CD4-positive, alpha-beta memory T cell (primary cell): ENCODE measurements around the gene CD81. TPM values are rescaled to one million over a fixed set of nuclear protein-coding genes. Genes with fewer than 3 reads are reported as not detected.

Source experiments
- CTCF ChIA-PET: fragments of 350-600 bp; sonication (Branson Sonifier 250); formaldehyde crosslinking; loops from one replicate; lab custom pipeline; 2021; ENCODE audit warnings: inconsistent platforms; ENCODE audit not compliant: partially characterized antibody; lab: Charles Lee
- POLR2A ChIA-PET: fragments of 350-600 bp; sonication (Branson Sonifier 250); formaldehyde crosslinking; loops from one replicate; lab custom pipeline; 2021; ENCODE audit not compliant: partially characterized antibody; lab: Charles Lee
- DNase-seq, 5 donors: peaks; one replicate each; pipeline versions ENCODE4 v3.0.0 to v3.0.0-alpha.2; 2020 to 2022; ENCODE audit warnings: mixed read lengths in 1 of 5
- H3K27ac ChIP-seq: one replicate; pipeline ENCODE4 v1.7.0; 2013; ENCODE audit warnings: low read depth, low read length
- H3K27me3 ChIP-seq: 2 replicates; pipeline ENCODE4 v1.7.0; 2013; ENCODE audit warnings: mild to moderate bottlenecking, low read length, moderate library complexity; ENCODE audit not compliant: insufficient read depth
- H3K36me3 ChIP-seq: 2 replicates; pipeline ENCODE4 v1.7.0; 2013; ENCODE audit warnings: mild to moderate bottlenecking, low read length, moderate library complexity; ENCODE audit not compliant: insufficient read depth
- H3K4me1 ChIP-seq: 2 replicates; pipeline ENCODE4 v1.7.0; 2013; ENCODE audit warnings: mild to moderate bottlenecking, low read length, moderate library complexity; ENCODE audit not compliant: insufficient read depth
- H3K4me3 ChIP-seq, 2 donors: one replicate each; pipeline ENCODE4 v1.7.0; 2013; ENCODE audit warnings: low read length in 2 of 2, mild to moderate bottlenecking in 1 of 2
- H3K9me3 ChIP-seq, 2 donors: one replicate each; pipeline ENCODE4 v1.7.0; 2013; ENCODE audit warnings: low read length in 2 of 2, control low read depth in 1 of 2; ENCODE audit not compliant: control insufficient read depth in 1 of 2
- H3K27ac Mint-ChIP-seq, 7 donors: one replicate each; pipeline ENCODE4 v1.8.0; 2020 to 2021; ENCODE audit warnings: mixed read lengths in 7 of 7, mild to moderate bottlenecking in 6 of 7, inconsistent platforms in 3 of 7, moderate library complexity in 3 of 7
- H3K27me3 Mint-ChIP-seq, 2 donors: one replicate each; pipeline ENCODE4 v1.8.0; 2020 to 2021; ENCODE audit warnings: mixed read lengths in 2 of 2
- H3K36me3 Mint-ChIP-seq, 2 donors: one replicate each; pipeline ENCODE4 v1.8.0; 2020 to 2021; ENCODE audit warnings: mixed read lengths in 2 of 2, inconsistent platforms in 1 of 2, mild to moderate bottlenecking in 1 of 2
- H3K4me1 Mint-ChIP-seq, 4 donors: one replicate each; pipeline ENCODE4 v1.8.0; 2020 to 2021; ENCODE audit warnings: mixed read lengths in 4 of 4, mild to moderate bottlenecking in 1 of 4
- H3K4me3 Mint-ChIP-seq, 8 donors: one replicate each; pipeline ENCODE4 v1.8.0; 2020 to 2021; ENCODE audit warnings: mixed read lengths in 8 of 8, mild to moderate bottlenecking in 7 of 8, moderate library complexity in 6 of 8, inconsistent platforms in 3 of 8
- H3K9me3 Mint-ChIP-seq, 8 donors: one replicate each; pipeline ENCODE4 v1.8.0; 2020 to 2021; ENCODE audit warnings: mixed read lengths in 8 of 8, mild to moderate bottlenecking in 5 of 8, inconsistent platforms in 3 of 8, moderate library complexity in 1 of 8
- intact Hi-C: fragments of 100-400 bp; cut with micrococcal nuclease; formaldehyde crosslinking; loops from one replicate; pipeline ENCODE4 v1.15.1; 2023
- polyA plus RNA-seq, 2 donors: library from polyadenylated mRNA; unstranded; fragments of 300-500 nt; fragmentation: Illumina TruSeq; gene quantifications; one replicate each; pipeline ENCODE4 v1.2.3, GENCODE V29; 2021
- total RNA-seq, 2 experiments: library from RNA; stranded (reverse); gene quantifications; one replicate each; pipeline ENCODE4 v1.2.3, GENCODE V29; 2021

The CD81 gene
- total and polyA plus RNA-seq, 4 experiments from 2014 or later = 15.2 to 118 (median 83.4) TPM

DNA sequence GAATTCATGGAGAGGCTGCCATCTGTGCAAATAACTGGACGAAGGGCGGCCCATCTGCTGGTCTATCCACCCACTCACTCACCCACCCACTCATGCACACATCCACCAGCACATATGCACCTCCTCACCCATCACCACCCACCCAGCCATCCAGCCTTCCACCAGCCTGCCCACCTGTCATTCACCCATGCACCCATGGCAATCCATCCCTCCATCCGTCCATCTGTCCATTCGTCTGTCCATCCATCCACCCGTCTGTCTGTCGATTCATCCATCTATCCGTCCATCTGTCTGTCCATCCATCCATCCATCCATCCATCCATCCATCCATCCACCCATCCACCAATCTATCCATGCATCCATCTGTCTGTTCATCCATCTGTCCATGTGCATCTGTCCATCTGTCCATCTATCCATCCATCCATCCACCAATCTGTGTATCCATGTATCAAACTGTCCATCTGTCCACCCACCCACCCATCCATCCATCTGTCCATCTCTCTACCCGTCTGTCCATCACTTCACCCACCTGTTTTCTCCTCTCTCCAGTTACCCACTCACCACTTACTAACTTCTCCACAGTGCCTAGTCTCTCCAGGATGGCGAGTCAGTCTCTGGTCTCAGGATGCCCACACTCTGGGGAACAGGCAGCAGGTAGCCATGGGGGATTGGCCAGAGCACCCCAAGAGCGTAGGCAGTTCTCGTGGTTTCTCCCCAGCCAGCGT is 58.3 kb downstream of the CD81 start:
- intact Hi-C loops = no loop called here
- Histone ChIP-seq H3K9me3 (no peaks in the 10 kb centered on the region), H3K27me3 (no peaks in the 10 kb centered on the region), H3K36me3 (no peaks in the 10 kb centered on the region), H3K4me1 (no peaks in the 10 kb centered on the region), H3K4me3 (no peak overlapping the region), H3K27ac (no peak overlapping the region)
- POLR2A ChIA-PET = no interaction called here
- Mint-ChIP-seq H3K4me3 (no peak overlapping the region), H3K9me3 (peaks cover 0 to 2% (median 0%) of the 10 kb centered on the region in 8 donors), H3K27ac (no peak overlapping the region), H3K36me3 (no peaks in the 10 kb centered on the region), H3K27me3 (no peaks in the 10 kb centered on the region), H3K4me1 (no peaks in the 10 kb centered on the region)
- DNase-seq = no peak
- CTCF ChIA-PET = no interaction called here

- ChIA-PET POLR2A (no interaction called here), CTCF (no interaction called here)
- intact Hi-C loops = no loop called here
- no peak for DNase-seq
- Histone ChIP-seq H3K4me1 (no peaks in the 10 kb centered on the region), H3K9me3 (no peaks in the 10 kb centered on the region), H3K27ac (no peak overlapping the region), H3K27me3 (no peaks in the 10 kb centered on the region), H3K4me3 (no peak overlapping the region), H3K36me3 (no peaks in the 10 kb centered on the region)
- no peaks in the 10 kb centered on the region for H3K36me3 Mint-ChIP-seq
- H3K27me3 Mint-ChIP-seq = no peaks in the 10 kb centered on the region
- no peak overlapping the region for H3K27ac Mint-ChIP-seq
- peaks cover 0 to 2% (median 0%) of the 10 kb centered on the region in 8 donors for H3K9me3 Mint-ChIP-seq
- H3K4me3 Mint-ChIP-seq = no peak overlapping the region
- H3K4me1 Mint-ChIP-seq = no peaks in the 10 kb centered on the region
These were observed 59.0 kb downstream of the CD81 start for GRCh38 chr11:2436013-2436520.

DNA sequence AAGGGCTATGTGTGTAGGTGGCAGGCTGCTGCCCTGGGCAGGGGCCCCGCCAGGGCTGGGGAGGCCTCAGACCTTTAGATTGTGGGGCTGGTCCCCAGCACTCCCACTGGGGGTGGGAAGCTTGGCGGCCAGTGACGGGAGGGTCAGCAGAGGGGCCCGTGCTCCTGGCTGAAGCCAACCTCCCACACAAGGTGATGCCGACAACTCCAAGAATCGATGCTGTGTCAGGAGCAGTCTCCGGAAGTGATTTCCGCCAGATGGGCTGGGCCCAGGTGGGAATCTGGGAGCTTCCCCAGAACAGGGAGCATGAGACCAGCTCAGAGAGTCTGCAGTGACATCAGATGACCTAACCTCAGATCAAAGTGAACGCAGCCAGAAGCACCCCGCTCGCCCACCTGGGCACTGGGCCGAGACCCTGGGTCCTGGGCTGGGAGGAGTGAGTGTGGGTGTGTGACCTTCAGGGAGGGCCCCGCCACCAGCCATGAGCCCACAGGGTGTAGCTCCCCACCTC is 59.5 kb downstream of the CD81 start:
- Histone ChIP-seq H3K27me3 (no peaks in the 10 kb centered on the region), H3K4me1 (no peaks in the 10 kb centered on the region), H3K36me3 (no peaks in the 10 kb centered on the region), H3K9me3 (no peaks in the 10 kb centered on the region), H3K27ac (no peak overlapping the region), H3K4me3 (no peak overlapping the region)
- intact Hi-C loops = no loop called here
- H3K9me3 Mint-ChIP-seq = peaks cover 0 to 2% (median 0%) of the 10 kb centered on the region in 8 donors
- POLR2A ChIA-PET = no interaction called here
- no peak overlapping the region for H3K27ac Mint-ChIP-seq
- CTCF ChIA-PET = no interaction called here
- no peaks in the 10 kb centered on the region for H3K4me1 Mint-ChIP-seq
- no peaks in the 10 kb centered on the region for H3K36me3 Mint-ChIP-seq
- no peak overlapping the region for H3K4me3 Mint-ChIP-seq
- H3K27me3 Mint-ChIP-seq = no peaks in the 10 kb centered on the region
- no peak for DNase-seq

GRCh38 chr11:2437516-2437915 is 60.4 kb downstream of the CD81 start:
- no peaks in the 10 kb centered on the region for H3K36me3 ChIP-seq
- no peak overlapping the region for H3K4me3 ChIP-seq
- H3K27me3 ChIP-seq = no peaks in the 10 kb centered on the region
- H3K27ac ChIP-seq = no peak overlapping the region
- Mint-ChIP-seq H3K4me3 (no peak overlapping the region), H3K4me1 (peaks cover 7 to 9% (median 8%) of the 10 kb centered on the region in 4 donors), H3K9me3 (peaks cover 0 to 2% (median 0%) of the 10 kb centered on the region in 8 donors), H3K27ac (no peak overlapping the region), H3K27me3 (no peaks in the 10 kb centered on the region), H3K36me3 (no peaks in the 10 kb centered on the region)
- ChIA-PET CTCF (interaction anchor here (1.0 to 1.2 kb wide), 2 partner anchors 94 to 95 kb away, joined by 3 read pairs; no protein-coding TSS in a partner anchor), POLR2A (no interaction called here)
- H3K4me1 ChIP-seq = peaks cover 4% of the 10 kb centered on the region
- intact Hi-C loops = no loop called here
- no peak for DNase-seq
- H3K9me3 ChIP-seq = no peaks in the 10 kb centered on the region

DNA sequence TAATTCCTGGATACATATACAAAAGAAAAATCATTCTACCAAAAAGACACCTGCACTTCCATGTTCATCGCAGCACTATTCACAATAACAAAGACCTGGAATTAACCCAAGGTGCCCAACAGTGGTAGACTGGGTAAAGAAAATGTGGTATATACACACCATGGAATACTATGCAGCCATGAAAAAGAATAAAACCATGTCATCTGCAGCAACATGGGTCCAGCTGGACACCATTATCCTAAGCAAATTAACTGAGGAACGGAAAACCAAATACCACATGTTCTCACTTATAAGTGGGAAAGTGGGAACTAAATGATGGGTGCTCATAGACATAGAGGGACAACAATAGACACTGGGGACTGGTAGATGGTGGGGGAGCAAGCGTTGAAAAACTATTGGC is 62.7 kb downstream of the CD81 start:
- CTCF ChIA-PET = no interaction called here
- Histone ChIP-seq H3K9me3 (no peaks in the 10 kb centered on the region), H3K27ac (no peak overlapping the region), H3K4me1 (peaks cover 21% of the 10 kb centered on the region), H3K36me3 (no peaks in the 10 kb centered on the region), H3K27me3 (no peaks in the 10 kb centered on the region), H3K4me3 (no peak overlapping the region)
- intact Hi-C loops = loop anchor here (5.0 kb wide), 1 partner anchor 92 kb away; no protein-coding TSS in a partner anchor
- no peak overlapping the region for H3K27ac Mint-ChIP-seq
- POLR2A ChIA-PET = no interaction called here
- peaks cover 17 to 21% (median 19%) of the 10 kb centered on the region in 4 donors for H3K4me1 Mint-ChIP-seq
- peaks cover 0 to 2% (median 0%) of the 10 kb centered on the region in 8 donors for H3K9me3 Mint-ChIP-seq
- no peak for DNase-seq
- no peak overlapping the region for H3K4me3 Mint-ChIP-seq
- no peaks in the 10 kb centered on the region for H3K27me3 Mint-ChIP-seq
- no peaks in the 10 kb centered on the region for H3K36me3 Mint-ChIP-seq

GRCh38 chr11:2440646-2441045 is 63.5 kb downstream of the CD81 start:
- Histone ChIP-seq H3K4me3 (no peak overlapping the region), H3K4me1 (peaks cover 25% of the 10 kb centered on the region), H3K27ac (no peak overlapping the region), H3K9me3 (no peaks in the 10 kb centered on the region), H3K36me3 (no peaks in the 10 kb centered on the region), H3K27me3 (no peaks in the 10 kb centered on the region)
- intact Hi-C loops = loop anchor here (5.0 kb wide), 1 partner anchor 92 kb away; no protein-coding TSS in a partner anchor
- Mint-ChIP-seq H3K27ac (peak overlapping the region in 1 of 7 donors; percentile 42), H3K27me3 (no peaks in the 10 kb centered on the region), H3K36me3 (no peaks in the 10 kb centered on the region), H3K4me3 (no peak overlapping the region), H3K9me3 (peaks cover 0 to 2% (median 0%) of the 10 kb centered on the region in 8 donors), H3K4me1 (peaks cover 20 to 26% (median 23%) of the 10 kb centered on the region in 4 donors)
- POLR2A ChIA-PET = no interaction called here
- no peak for DNase-seq
- CTCF ChIA-PET = interaction anchor here (4.4 kb wide), 1 partner anchor 91 kb away, joined by 30 read pairs; no protein-coding TSS in a partner anchor

DNA sequence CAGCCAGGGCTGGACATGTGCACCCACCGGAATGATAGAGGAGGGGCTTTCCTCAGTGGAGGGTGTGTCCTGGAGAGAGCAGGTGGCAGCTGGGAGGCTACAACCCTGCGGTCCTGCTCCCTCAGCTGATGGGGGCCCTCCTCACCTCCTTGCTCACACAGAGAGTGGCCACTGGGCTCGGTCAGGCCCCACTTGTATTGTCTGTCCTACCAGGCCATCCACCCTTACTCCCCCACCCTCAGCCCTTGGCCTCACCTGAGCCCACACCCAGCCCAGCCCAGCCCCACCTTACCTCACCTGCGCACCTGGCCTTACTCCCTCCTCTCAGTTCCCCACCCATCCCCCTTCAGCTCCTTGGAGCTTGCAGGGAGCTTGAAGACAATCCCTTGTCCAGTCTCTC is 64.1 kb downstream of the CD81 start:
- Histone ChIP-seq H3K27me3 (no peaks in the 10 kb centered on the region), H3K4me3 (no peak overlapping the region), H3K27ac (no peak overlapping the region), H3K4me1 (peaks cover 31% of the 10 kb centered on the region), H3K9me3 (no peaks in the 10 kb centered on the region), H3K36me3 (no peaks in the 10 kb centered on the region)
- Mint-ChIP-seq H3K27me3 (no peaks in the 10 kb centered on the region), H3K36me3 (no peaks in the 10 kb centered on the region), H3K9me3 (peaks cover 0 to 2% (median 0%) of the 10 kb centered on the region in 8 donors), H3K27ac (peak overlapping the region in 1 of 7 donors; percentile 12), H3K4me1 (peaks cover 20 to 31% (median 25%) of the 10 kb centered on the region in 4 donors), H3K4me3 (no peak overlapping the region)
- intact Hi-C loops = loop anchor here (5.0 kb wide), 1 partner anchor 91 kb away; no protein-coding TSS in a partner anchor
- no peak for DNase-seq
- ChIA-PET CTCF (interaction anchor here (4.4 kb wide), 1 partner anchor 91 kb away, joined by 30 read pairs; no protein-coding TSS in a partner anchor), POLR2A (no interaction called here)
